Gastrocnemius medialis (tissue), 4 donors: ENCODE data around the gene APEH. TPM values are rescaled to one million over a fixed set of nuclear protein-coding genes. Genes with fewer than 3 reads are reported as not detected.

ENCODE experiments used
- ATAC-seq, 2 donors: fragments of 150-250 bp; one replicate each; pipeline ENCODE4 v1.9.1; 2016
- DNase-seq, 2 donors: peaks; one replicate each; pipeline ENCODE4 v3.0.0-alpha.2; 2019
- H3K27ac ChIP-seq, 4 donors: fragments of 200-600 bp; sonication (generic); 1 replicate in 1 of 4; 2 replicates in 3 of 4; pipeline ENCODE4 v1.5.1; 2016 to 2018; ENCODE audit warnings: mild to moderate bottlenecking in 2 of 4, moderate library complexity in 1 of 4
- H3K27me3 ChIP-seq, 3 donors: fragments of 200-600 bp; sonication (generic) in 2 of 3; 1 replicate in 1 of 3; 2 replicates in 2 of 3; pipeline versions ENCODE4 v1.5.1 to v1.6.0; 2016 to 2019; ENCODE audit warnings: mild to moderate bottlenecking in 1 of 3, moderate library complexity in 1 of 3
- H3K36me3 ChIP-seq, 2 donors: fragments of 200-600 bp; sonication (generic) in 1 of 2; one replicate each; pipeline ENCODE4 v1.5.1; 2017 to 2018
- H3K4me1 ChIP-seq, 2 donors: fragments of 200-600 bp; sonication (generic) in 1 of 2; one replicate each; pipeline ENCODE4 v1.5.1; 2016 to 2017; ENCODE audit warnings: mild to moderate bottlenecking in 2 of 2
- H3K4me3 ChIP-seq, 4 donors: fragments of 200-600 bp; sonication (generic) in 3 of 4; 1 replicate in 1 of 4; 2 replicates in 3 of 4; pipeline ENCODE4 v1.5.1; 2016 to 2019; ENCODE audit warnings: mild to moderate bottlenecking in 2 of 4
- H3K9me3 ChIP-seq, 3 donors: fragments of 200-600 bp; sonication (generic) in 2 of 3; 1 replicate in 1 of 3; 2 replicates in 2 of 3; pipeline ENCODE4 v1.5.1; 2016 to 2019
- POLR2A ChIP-seq, 2 donors: fragments of 450-650 bp; IDR thresholded peaks; one replicate each; pipeline ENCODE4 v1.6.1; 2017; ENCODE audit warnings: antibody characterized with exemption in 2 of 2, mild to moderate bottlenecking in 2 of 2, moderate library complexity in 2 of 2
- in situ Hi-C, 4 donors: fragments of 200-750 bp; cut with MboI; loops; one replicate each; pipeline versions ENCODE4 v1.15.0 to v1.8.0; 2017; ENCODE audit warnings: low sequenced_read_pairs in 4 of 4
- intact Hi-C: fragments of 100-400 bp; cut with DNase I; formaldehyde crosslinking; loops from one replicate; pipeline ENCODE4 v1.15.1; 2023; ENCODE audit warnings: low total_unique reads
- total RNA-seq, 4 donors: library from RNA; depleted of rRNA; stranded (reverse); fragments of >200 nt; gene quantifications; one replicate each; pipeline versions ENCODE4 v1.1.0 to v1.2.3, GENCODE V29; 2016
- TF ChIP-seq, protein P1 (sequence below), 5 experiments: fragments of 450-650 bp in 3 of 5; fragments of 200-600 bp in 2 of 5; sonication (generic) in 2 of 5; IDR thresholded peaks in 4 of 5; conservative IDR thresholded peaks in 1 of 5; 1 replicate in 4 of 5; 2 replicates in 1 of 5; pipeline ENCODE4 v1.5.1; 2016 to 2019; ENCODE audit warnings: antibody characterized with exemption in 5 of 5, mild to moderate bottlenecking in 3 of 5, moderate library complexity in 3 of 5

Gene APEH
- total RNA-seq, 4 donors from 2014 or later: 103 to 140 (median 108) TPM

DNA sequence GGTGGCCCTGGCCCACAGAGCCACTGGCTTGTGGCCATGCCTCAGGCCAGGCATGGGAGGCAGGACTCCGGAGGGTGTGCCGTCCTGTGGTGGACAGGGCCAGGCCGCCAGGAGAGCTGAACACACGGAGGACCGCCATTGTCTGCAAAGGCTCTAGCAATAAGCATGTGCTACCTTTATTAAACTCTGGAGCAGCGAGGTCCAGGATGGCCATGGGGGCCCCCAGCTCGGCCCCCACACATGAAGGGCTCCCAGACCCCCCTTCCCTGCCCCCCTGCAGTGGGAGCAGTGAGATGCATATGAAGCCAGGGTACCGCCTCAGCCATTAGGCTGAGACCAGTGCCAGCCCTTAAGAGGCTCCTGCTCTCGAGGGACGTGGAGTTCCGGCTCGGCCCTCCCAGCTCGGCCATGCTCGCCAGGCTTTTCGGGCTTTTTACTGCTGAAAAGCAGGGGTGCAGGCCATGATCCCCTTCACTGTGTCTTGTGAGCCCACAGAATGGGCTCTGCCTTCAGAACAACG, 42.6 kb downstream of the APEH start:
- TF ChIP-seq POLR2A (IDR thresholded peaks at IDR 0.05): no peak
- TF ChIP-seq, protein P1, sequence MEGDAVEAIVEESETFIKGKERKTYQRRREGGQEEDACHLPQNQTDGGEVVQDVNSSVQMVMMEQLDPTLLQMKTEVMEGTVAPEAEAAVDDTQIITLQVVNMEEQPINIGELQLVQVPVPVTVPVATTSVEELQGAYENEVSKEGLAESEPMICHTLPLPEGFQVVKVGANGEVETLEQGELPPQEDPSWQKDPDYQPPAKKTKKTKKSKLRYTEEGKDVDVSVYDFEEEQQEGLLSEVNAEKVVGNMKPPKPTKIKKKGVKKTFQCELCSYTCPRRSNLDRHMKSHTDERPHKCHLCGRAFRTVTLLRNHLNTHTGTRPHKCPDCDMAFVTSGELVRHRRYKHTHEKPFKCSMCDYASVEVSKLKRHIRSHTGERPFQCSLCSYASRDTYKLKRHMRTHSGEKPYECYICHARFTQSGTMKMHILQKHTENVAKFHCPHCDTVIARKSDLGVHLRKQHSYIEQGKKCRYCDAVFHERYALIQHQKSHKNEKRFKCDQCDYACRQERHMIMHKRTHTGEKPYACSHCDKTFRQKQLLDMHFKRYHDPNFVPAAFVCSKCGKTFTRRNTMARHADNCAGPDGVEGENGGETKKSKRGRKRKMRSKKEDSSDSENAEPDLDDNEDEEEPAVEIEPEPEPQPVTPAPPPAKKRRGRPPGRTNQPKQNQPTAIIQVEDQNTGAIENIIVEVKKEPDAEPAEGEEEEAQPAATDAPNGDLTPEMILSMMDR (IDR thresholded peaks at IDR 0.05 in 4 of 5, conservative IDR thresholded peaks at IDR 0.05 in 1 of 5): no peak
- Histone ChIP-seq H3K4me1 (peaks cover 16 to 42% of the 10 kb centered on the region in 2 donors), H3K27me3 (no peaks in the 10 kb centered on the region), H3K27ac (no peak overlapping the region), H3K4me3 (no peak overlapping the region), H3K9me3 (no peaks in the 10 kb centered on the region), H3K36me3 (peaks cover 0 to 29% of the 10 kb centered on the region in 2 donors)
- intact Hi-C loops (no loop called here), in situ Hi-C loops (no loop called here)
- DNase-seq (no peak), ATAC-seq (no peak)

DNA sequence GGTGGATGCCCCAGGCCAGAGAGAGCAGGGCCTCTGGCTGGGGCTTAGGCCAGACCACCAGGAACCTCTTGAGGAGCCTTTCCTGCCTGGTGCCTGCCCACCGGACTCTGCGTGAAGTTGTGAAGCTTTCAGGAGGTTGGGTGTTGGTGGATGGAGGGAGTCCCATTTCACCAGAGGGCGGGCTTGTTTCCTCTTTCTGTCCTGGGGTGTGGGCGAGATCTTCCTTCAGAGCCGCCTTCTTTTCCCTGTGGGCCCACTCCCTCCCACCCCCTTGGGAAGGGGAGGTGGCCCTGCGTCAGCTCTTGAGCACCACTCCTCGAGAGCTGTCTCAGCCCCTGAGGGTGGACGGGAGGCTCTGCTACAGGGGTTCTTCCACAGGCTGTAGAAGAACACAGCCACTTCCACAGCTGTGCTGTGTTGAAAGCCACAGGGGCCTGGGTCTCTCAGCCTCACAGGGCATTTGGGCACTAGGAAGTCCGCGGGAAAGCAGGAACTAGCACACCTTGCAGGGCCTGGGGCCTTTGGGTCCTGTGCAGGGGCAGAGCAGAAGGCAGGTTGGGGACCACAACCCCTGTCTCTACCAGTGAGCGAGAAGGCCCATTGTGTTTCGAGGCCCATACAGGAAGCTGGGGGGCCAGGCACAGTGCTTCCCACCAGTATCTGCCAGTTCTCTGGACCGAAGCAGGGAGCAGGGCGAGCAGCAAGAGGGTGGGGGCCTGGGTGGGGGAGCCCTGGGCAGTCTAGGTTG, 43.2 kb downstream of the APEH start:
- H3K27me3 ChIP-seq: no peaks in the 10 kb centered on the region
- in situ Hi-C loops: no loop called here
- no peak for ATAC-seq
- DNase-seq: peak in 1 of 2 donors; percentile 13
- H3K36me3 ChIP-seq: peaks cover 0 to 32% of the 10 kb centered on the region in 2 donors
- H3K27ac ChIP-seq: no peak overlapping the region
- H3K9me3 ChIP-seq: no peaks in the 10 kb centered on the region
- H3K4me3 ChIP-seq: no peak overlapping the region
- intact Hi-C loops: no loop called here
- TF ChIP-seq, protein P1 (IDR thresholded peaks at IDR 0.05 in 4 of 5, conservative IDR thresholded peaks at IDR 0.05 in 1 of 5): no peak
- TF ChIP-seq POLR2A (IDR thresholded peaks at IDR 0.05): no peak
- peaks cover 16 to 42% of the 10 kb centered on the region in 2 donors for H3K4me1 ChIP-seq

DNA sequence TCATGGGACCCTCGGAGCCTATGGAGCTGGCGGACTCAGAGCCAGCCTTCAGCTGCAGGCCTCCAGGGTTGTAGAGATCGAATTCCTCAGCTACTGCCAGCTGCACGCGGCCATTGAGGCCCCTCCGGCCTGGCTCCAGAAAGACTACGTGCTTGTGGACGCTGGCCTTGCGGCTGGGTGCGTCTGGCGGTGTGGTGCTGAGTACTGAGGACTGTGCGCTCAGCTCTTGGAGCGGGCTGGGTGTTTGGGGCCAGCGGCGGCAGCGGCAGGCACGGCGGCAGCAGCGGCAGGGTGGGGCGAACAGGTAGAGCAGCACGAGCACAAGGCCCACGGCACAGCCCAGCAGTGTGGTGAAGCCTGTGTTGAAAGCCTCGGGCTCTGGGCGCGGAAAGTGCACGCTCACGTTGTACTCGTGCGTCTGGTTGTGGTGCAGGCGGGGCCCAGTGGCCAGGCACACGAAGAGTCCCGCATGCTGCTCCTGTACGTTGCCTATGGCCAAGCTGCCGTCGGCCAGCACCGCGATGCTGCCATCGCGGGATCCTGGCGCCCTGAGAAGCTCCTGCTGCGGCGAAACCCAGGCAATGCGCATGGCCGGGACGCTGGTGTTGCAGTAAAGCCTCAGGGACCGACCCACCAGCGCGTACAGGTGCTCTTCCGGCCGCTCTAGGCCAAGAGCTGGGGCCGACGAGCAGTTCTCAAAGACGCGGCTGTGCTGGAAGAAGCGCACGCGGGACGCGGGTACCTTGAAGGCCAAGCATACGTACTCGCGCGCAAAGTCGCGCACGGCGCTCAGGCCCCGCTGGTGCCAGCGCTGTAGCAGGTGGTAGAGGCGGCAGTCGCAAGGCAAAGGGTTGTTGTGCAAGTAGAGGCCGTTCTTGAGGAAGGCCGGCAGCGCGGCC, 44.1 kb downstream of the APEH start:
- ATAC-seq (no peak), DNase-seq (peak in 1 of 2 donors; percentile 35)
- Histone ChIP-seq H3K27ac (no peak overlapping the region), H3K4me1 (peaks cover 23 to 45% of the 10 kb centered on the region in 2 donors), H3K9me3 (no peaks in the 10 kb centered on the region), H3K27me3 (no peaks in the 10 kb centered on the region), H3K36me3 (peaks cover 0 to 31% of the 10 kb centered on the region in 2 donors), H3K4me3 (peak overlapping the region in 2 of 4 donors; percentile 64 to 65)
- TF ChIP-seq, protein P1 (IDR thresholded peaks at IDR 0.05 in 4 of 5, conservative IDR thresholded peaks at IDR 0.05 in 1 of 5): no peak
- TF ChIP-seq POLR2A (IDR thresholded peaks at IDR 0.05): no peak
- in situ Hi-C loops (no loop called here), intact Hi-C loops (no loop called here)

DNA sequence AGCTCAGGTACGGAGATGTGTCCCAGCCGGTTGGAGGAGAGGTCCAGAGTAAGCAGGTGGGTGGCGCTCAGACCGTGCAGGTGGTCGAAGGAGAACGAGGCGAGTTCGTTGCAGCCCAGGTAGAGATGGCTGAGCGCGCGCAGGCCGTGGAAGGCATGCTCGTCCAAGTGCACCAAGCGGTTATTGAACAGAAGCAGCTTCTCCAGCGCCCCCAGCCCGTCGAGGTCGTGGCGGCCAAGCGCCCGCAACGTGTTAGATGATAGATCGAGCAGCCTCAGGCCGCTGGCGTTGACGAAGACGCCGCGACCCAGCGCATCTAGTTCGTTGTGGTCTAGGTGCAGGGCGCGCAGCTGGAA, 44.7 kb downstream of the APEH start:
- Histone ChIP-seq H3K27me3 (no peaks in the 10 kb centered on the region), H3K27ac (peak overlapping the region in 3 of 4 donors; percentile 68 to 82 (median 74)), H3K4me1 (peaks cover 23 to 46% of the 10 kb centered on the region in 2 donors), H3K9me3 (no peaks in the 10 kb centered on the region), H3K36me3 (peaks cover 0 to 31% of the 10 kb centered on the region in 2 donors), H3K4me3 (peak overlapping the region; percentile 42 to 65 (median 63))
- intact Hi-C loops: no loop called here
- no peak for ATAC-seq
- TF ChIP-seq POLR2A (IDR thresholded peaks at IDR 0.05): no peak
- TF ChIP-seq, protein P1 (IDR thresholded peaks at IDR 0.05 in 4 of 5, conservative IDR thresholded peaks at IDR 0.05 in 1 of 5): no peak
- in situ Hi-C loops: no loop called here
- DNase-seq: no peak
